Fibroblast of mammary gland (primary cell): ENCODE measurements around the gene TLR9.

ENCODE experiments used
- DNase-seq: peaks from one replicate; pipeline ENCODE4 v3.0.0-alpha.2; 2010; ENCODE audit warnings: low read depth
- H3K4me3 ChIP-seq: 2 replicates; pipeline ENCODE4 v1.5.1; 2011; ENCODE audit warnings: low read depth, mild to moderate bottlenecking, low read length, moderate library complexity; ENCODE audit not compliant: control insufficient read depth
- TF ChIP-seq, protein P1 (sequence below): conservative IDR thresholded peaks from 2 replicates; pipeline ENCODE4 v1.5.1; 2011; ENCODE audit warnings: low read depth, low read length, inconsistent platforms; ENCODE audit not compliant: control insufficient read depth, insufficient read depth

TLR9 gene

GRCh38 chr3:52194485-52195290, 30.8 kb downstream of the TLR9 start:
- DNase-seq: no peak
- TF ChIP-seq, protein P1, sequence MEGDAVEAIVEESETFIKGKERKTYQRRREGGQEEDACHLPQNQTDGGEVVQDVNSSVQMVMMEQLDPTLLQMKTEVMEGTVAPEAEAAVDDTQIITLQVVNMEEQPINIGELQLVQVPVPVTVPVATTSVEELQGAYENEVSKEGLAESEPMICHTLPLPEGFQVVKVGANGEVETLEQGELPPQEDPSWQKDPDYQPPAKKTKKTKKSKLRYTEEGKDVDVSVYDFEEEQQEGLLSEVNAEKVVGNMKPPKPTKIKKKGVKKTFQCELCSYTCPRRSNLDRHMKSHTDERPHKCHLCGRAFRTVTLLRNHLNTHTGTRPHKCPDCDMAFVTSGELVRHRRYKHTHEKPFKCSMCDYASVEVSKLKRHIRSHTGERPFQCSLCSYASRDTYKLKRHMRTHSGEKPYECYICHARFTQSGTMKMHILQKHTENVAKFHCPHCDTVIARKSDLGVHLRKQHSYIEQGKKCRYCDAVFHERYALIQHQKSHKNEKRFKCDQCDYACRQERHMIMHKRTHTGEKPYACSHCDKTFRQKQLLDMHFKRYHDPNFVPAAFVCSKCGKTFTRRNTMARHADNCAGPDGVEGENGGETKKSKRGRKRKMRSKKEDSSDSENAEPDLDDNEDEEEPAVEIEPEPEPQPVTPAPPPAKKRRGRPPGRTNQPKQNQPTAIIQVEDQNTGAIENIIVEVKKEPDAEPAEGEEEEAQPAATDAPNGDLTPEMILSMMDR: no peak
- H3K4me3 ChIP-seq: no peak overlapping the region

DNA sequence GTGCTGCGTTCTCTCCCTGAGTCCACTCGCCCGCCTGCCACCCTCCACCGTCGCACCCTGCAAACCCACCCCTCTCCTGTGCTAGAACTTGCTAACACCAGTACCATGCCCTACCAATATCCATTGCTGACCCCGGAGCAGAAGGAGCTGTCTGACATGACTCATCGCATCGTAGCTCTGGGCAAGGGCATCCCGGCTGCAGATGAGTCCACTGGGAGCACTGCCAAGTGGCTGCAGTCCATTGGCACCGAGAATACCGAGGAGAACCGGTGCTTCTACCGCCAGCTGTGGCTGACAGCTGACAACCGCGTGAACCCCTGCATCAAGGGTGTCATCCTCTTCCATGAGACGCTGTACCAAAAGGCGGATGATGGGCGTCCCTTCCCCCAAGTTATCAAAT, 32.4 kb downstream of the TLR9 start:
- DNase-seq: peak; percentile 67
- TF ChIP-seq, protein P1: no peak
- H3K4me3 ChIP-seq: no peak overlapping the region

GRCh38 chr3:52191663-52192062, 33.8 kb downstream of the TLR9 start:
- H3K4me3 ChIP-seq: no peak overlapping the region
- TF ChIP-seq, protein P1: no peak
- no peak for DNase-seq

- H3K4me3 ChIP-seq: no peak overlapping the region
- DNase-seq: peak; percentile 73
- TF ChIP-seq, protein P1: no peak
Measured at GRCh38 chr3:52190294-52191074, 35.0 kb downstream of the TLR9 start.

DNA sequence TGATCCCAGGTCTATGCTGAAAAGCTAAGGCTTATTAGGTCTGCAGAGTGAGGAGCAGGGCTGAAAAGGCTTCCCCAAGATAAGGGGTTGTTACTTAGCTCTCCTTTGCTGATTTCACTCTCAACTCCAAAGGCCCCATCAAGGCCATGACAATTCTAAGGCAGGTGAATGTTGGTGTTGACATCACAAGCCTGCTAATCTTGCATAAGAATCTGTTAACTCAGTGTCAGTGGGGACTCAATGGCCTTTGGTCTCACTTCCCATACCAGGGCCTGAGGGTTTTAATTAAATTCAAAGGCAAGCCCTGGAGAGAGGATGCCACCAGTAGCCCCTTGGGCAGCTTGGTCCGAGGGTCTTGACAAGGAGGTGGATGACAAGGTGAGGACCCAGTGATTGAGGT, 36.9 kb downstream of the TLR9 start:
- TF ChIP-seq, protein P1: no peak
- DNase-seq: no peak
- H3K4me3 ChIP-seq: no peak overlapping the region

DNA sequence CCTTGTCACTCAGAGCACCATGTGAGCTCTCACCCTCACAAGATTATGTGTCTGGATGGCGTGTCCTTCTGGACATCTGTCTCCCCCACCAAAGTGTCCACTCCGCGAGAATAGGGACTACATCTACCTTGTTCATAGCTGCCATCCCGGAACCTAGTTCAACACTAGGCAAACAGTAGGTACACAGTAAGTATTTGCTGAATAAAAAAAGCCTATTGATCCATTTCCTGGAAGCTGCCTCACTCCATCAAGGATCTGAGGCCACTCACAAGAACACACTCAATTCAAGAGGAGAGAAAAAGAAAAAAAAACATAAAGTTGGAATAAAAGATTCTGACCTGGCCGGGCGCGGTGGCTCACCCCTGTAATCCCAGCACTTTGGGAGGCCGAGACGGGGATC, 38.7 kb downstream of the TLR9 start:
- DNase-seq: no peak
- TF ChIP-seq, protein P1: no peak
- no peak overlapping the region for H3K4me3 ChIP-seq
